GM21825 (cell line): ENCODE data around the gene SOX18.

Experiments
- ATAC-seq: cut with Tn5 transposase; IDR thresholded peaks from one replicate; pipeline ENCODE4 v1.9.1; 2021; ENCODE audit warnings: mild to moderate bottlenecking, moderate library complexity; ENCODE audit not compliant: unreplicated experiment

Gene SOX18

GRCh38 chr20:64053841-64054661 lies 4.6 kb upstream of the SOX18 start:
- no peak for ATAC-seq

GRCh38 chr20:64052987-64053840 lies 3.8 kb upstream of the SOX18 start:
- no peak for ATAC-seq

- no peak for ATAC-seq
Measured at GRCh38 chr20:64052326-64052722, 2.9 kb upstream of the SOX18 start.

GRCh38 chr20:64051561-64052325 lies 2.3 kb upstream of the SOX18 start:
- ATAC-seq, result no peak

- ATAC-seq, result no peak
Measured at GRCh38 chr20:64051033-64051452, 1.6 kb upstream of the SOX18 start.

- no peak for ATAC-seq
Measured at GRCh38 chr20:64050261-64051032, 1.0 kb upstream of the SOX18 start.

- no peak for ATAC-seq
Measured at GRCh38 chr20:64049878-64050260, 430 bp upstream of the SOX18 start.

- ATAC-seq, result no peak
Measured at GRCh38 chr20:64048402-64049044, 916 bp downstream of the SOX18 start.

- ATAC-seq, result no peak
Measured at GRCh38 chr20:64047968-64048401, 1.5 kb downstream of the SOX18 start.

GRCh38 chr20:64047046-64047389 lies 2.4 kb downstream of the SOX18 start:
- no peak for ATAC-seq

- no peak for ATAC-seq
Measured at GRCh38 chr20:64045346-64046011, 4.0 kb downstream of the SOX18 start.

- no peak for ATAC-seq
Measured at GRCh38 chr20:64044484-64045247, 4.8 kb downstream of the SOX18 start.

GRCh38 chr20:64043768-64044167 lies 5.7 kb downstream of the SOX18 start:
- ATAC-seq, result no peak

- ATAC-seq, result no peak
Measured at GRCh38 chr20:64042054-64042781, 7.2 kb downstream of the SOX18 start.

GRCh38 chr20:64041781-64042053 lies 7.7 kb downstream of the SOX18 start:
- no peak for ATAC-seq

GRCh38 chr20:64041040-64041780 lies 8.2 kb downstream of the SOX18 start:
- ATAC-seq, result no peak

GRCh38 chr20:64040231-64041039 lies 9.0 kb downstream of the SOX18 start:
- ATAC-seq, result no peak
